ENCODE data around the gene MUCL1.
"Not testable (repeated sequence)": the region's sequence is repeated elsewhere in the genome, so short reads cannot be mapped to it uniquely, and the experiment has no call there.

The MUCL1 gene, protein sequence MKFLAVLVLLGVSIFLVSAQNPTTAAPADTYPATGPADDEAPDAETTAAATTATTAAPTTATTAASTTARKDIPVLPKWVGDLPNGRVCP

GRCh38 chr12:54853933-54854538, at the start of gene MUCL1:
TSS of gene MUCL1 (plus strand) at chr12:54854516. CDS start at chr12:54854583, 67 bp downstream.
- peak; percentile 69 for DNase-seq (ENCODE audit: low spot score)

DNA sequence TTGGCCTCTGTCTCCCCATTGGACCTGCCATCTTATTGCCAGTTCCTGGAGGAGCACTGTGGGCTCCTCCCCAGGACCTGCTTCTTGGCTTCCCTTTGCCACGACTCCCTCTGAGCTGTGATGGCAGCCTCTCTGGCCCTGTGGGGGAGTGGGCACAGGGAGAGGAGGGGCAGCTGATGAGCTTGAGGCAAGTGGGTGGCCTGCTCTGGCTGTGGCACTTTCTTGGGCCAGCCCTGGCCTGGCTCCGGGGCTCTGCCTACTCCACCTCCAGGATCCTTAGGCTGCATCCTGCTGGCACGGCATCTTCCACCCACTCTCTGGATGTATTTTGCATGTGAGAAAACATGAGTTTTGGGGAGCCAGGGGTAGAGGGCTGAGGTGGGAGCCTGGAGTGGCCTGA, 32.6 kb upstream of the MUCL1 start:
- no peak for DNase-seq (ENCODE audit: low spot score)

GRCh38 chr12:54824402-54824801, 29.9 kb upstream of the MUCL1 start:
- DNase-seq (ENCODE audit: low spot score): no peak

GRCh38 chr12:54829511-54829910, 24.8 kb upstream of the MUCL1 start:
- no peak for DNase-seq (ENCODE audit: low spot score)

DNA sequence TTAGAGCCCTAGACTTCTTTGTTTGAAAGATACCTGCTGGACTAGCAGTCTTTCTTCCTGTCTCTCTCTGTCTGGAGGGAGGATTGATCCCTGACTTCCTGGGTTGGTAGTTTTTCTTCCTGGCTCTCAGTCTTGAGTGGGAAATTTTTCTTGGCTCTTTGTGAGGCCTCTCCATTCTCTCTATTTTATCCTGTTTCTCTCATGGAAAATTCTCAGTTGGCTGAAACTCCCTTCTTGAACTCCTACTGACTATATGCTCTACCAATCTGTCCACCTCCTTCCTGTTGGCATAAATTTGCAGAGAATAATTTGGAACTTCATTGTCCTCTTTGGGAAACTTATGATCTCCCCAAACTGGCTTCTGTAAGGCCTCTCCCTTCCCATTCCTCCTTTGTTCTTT, 24.1 kb upstream of the MUCL1 start:
- no peak for DNase-seq (ENCODE audit: low spot score)

DNA sequence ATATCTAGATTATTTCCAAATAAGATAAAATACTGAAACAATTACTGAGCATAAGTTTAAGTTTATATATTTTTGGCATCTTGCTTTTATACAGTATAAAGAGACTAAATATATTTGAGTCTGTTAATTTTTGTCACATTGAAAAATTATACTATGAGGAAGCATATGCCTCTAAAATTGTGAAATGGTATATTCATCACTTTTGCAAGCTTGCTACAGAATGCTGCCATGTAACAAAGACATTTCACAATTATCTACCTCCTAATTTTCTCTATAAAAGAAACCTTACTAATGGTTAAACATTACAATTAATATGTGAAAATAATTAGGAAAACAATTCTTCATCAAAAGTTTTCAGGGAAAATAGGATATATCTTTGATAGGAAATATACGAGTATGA, 22.7 kb upstream of the MUCL1 start:
- no peak for DNase-seq (ENCODE audit: low spot score)

- DNase-seq (ENCODE audit: low spot score): no peak
These were observed 14.0 kb upstream of the MUCL1 start for GRCh38 chr12:54840244-54840865.

DNA sequence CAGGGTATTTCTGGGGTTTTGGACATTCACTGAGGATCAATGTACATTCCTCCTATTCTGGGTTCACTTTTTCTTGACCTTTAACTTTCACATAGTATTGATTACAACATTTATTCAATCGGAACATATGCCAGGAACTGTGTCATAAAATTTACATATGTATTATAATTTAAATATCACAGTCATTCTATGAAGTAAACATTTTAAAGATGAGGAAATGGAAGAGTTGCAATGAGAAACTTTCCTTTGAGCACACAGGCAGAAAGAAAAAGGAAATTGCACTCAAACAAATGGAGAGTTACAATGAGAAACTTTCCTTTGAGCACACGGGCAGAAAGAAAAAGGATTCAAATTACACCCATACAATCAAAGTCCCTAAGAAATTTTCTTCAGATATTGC, 3.1 kb downstream of the MUCL1 start:
- no peak for DNase-seq (ENCODE audit: low spot score)

GRCh38 chr12:54858562-54858961, 4.2 kb downstream of the MUCL1 start:
- no peak for DNase-seq (ENCODE audit: low spot score)

GRCh38 chr12:54859502-54859901, 5.2 kb downstream of the MUCL1 start:
- DNase-seq (ENCODE audit: low spot score): no peak

DNA sequence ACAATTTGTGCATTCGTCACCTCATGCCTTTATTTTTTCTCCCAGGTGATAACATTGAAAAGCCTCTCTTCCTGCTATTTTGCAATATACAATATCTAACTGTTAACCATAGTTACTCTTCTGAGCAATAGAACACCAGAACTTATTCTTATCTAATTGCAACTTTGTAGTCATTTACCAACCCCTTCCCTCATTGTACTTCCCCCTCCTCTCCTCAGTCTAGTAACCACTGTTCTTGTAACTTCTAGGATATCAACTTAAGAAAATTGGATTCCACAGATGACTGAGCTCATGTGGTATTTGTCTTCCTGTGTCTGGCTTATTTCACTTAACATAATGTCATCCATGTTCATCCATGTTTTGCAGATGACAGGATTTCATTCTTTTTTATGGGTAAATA, 7.6 kb downstream of the MUCL1 start:
- DNase-seq (ENCODE audit: low spot score): no peak

DNA sequence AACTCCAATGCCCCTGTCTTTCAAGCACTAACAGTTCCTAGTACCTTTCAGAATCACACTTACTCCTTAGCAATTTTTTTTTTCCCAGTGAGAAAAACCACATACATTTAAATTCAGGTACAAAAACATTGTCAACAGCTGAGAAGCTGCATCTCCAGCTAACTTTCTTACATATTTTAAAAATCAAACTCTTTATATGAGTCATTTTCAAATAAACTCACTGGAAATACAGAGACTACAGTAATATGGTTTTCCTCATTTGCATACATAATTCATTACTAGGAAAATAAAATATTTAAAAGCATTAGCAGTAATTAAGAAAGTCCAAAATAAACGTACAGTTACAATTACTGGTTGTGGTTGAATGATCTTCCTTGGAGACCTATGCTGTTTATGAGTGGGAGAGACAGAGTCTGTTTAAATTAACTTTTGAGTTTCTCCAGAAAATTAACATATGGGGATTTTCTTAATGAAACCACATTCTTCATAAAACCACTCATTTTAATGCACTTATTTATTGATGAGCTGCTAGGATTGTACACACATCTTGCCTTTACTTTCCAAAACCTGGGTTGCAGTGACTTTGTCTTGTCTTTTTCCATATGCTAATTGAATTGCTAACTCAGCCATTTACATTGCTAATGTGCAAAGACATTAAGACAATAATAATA, 9.8 kb downstream of the MUCL1 start:
- DNase-seq (ENCODE audit: low spot score): no peak

GRCh38 chr12:54865683-54866324, 11.5 kb downstream of the MUCL1 start:
- no peak for DNase-seq (ENCODE audit: low spot score)

- DNase-seq (ENCODE audit: low spot score): no peak
These were observed 14.4 kb downstream of the MUCL1 start for GRCh38 chr12:54868690-54869089.

DNA sequence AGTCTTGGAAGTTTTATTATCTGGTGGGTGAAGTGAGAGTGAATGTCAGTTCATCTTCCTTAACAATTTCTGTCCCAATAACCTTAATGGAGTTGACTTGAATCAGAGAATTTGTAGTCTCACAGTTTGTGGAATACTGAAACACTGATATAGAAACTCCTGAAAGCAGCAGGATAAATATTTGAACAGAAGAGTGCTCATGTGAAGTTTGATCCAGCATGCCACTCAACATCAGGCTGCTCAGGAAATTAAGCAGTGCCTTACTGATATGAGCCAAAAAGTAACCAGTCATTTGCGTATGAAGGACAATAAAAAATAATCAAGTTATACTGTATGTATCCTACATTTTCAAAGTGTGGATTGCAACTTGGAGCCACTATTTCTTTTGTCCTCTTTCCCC, 15.7 kb downstream of the MUCL1 start:
- no peak for DNase-seq (ENCODE audit: low spot score)

DNA sequence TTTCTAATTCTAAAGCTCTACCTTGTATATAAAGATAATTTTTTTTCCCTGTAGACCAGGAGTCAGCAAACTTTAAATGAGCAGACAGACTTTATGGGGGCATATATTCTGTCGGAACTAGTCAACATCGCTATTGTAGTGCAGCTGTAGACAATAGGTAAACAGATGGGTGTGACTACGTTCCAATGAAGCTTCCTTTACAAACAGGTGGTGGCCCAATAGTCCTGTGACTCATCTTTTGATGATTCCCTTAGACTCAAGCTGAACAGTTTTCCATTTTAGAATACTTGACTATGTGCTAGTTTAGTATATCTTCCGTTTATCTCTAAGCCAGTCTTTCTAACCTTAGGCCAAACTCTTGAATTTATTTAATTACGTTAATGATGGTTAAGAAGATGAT, 16.3 kb downstream of the MUCL1 start:
- no peak for DNase-seq (ENCODE audit: low spot score)

GRCh38 chr12:54879150-54879549, 24.8 kb downstream of the MUCL1 start:
- no peak for DNase-seq (ENCODE audit: low spot score)

DNA sequence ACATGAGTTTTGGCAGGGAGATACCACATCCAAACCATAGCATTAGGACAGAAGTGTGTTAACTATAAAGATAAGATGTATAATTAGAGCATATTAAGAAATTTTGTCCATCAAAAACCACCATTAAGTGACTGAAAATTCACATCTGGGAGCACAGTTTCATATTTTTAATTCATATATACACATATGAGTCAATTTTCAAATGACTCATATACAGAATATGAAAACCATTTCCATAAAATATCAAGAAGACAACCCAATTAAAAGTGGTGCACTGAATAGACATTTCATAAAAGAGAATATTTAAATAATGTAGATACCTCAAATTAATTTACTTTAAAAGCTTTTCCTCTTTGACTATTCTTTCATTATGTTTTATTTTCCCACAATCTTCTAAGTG, 25.3 kb downstream of the MUCL1 start:
- no peak for DNase-seq (ENCODE audit: low spot score)

GRCh38 chr12:54882079-54882478, 27.8 kb downstream of the MUCL1 start:
- no peak for DNase-seq (ENCODE audit: low spot score)

- not testable (repeated sequence) for DNase-seq (ENCODE audit: low spot score)
These were observed 28.3 kb downstream of the MUCL1 start for GRCh38 chr12:54882597-54882996.

GRCh38 chr12:54888428-54888827, 34.1 kb downstream of the MUCL1 start:
- DNase-seq (ENCODE audit: low spot score): not testable (repeated sequence)

DNA sequence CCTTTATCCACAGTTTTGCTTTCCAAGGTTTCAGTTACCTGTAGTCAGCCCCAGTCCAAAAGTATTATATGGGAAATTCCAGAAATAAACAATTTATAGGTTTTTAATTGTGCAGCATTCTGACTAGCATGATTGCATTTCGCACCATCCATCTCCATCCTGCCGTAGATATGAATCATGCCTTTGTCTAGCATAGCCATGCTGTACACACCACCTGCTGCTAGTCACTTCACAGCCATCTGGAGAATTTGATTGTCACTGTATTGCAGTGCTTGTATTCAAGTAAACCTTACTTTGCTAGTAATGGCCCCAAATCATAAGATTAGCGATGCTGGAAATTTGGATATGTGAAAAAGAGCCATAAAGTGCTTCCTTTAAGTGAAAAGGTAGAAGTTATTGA, 36.0 kb downstream of the MUCL1 start:
- DNase-seq (ENCODE audit: low spot score): no peak

All from hematopoietic multipotent progenitor cell treated with erythropoietin and hydrocortisone succinate and interleukin-3 and kit ligand, for 15 days (in vitro differentiated cells).